ENCODE data around the gene PRKAR2B. TPM values are rescaled to one million over a fixed set of nuclear protein-coding genes. Genes with fewer than 3 reads are reported as not detected.

Gene PRKAR2B
- total RNA-seq, 2 experiments from 2014 or later = 69.0 to 210 TPM

DNA sequence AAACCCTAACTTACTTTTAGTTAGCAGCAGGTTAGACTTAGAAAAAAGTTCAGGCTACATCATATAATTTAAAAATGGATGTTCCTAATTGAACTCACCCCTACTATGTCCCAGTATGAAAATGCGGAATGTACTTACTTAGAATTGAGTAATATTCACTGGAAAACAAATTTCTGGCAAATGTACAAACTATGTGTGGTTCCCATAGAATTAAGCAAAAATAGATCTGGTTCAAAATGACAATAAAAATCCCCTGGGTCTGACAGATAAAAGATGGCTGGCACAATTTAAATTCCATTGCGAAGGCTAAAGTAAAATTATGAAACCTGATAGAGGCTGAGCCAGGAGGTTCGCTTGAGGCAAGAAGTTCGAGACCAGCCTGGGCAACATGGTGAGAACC is 42.4 kb upstream of the PRKAR2B start:
- Histone ChIP-seq H3K27ac (ENCODE audit: low read depth, low read length, poor library complexity, severe bottlenecking) (no peak overlapping the region), H3K4me2 (ENCODE audit: low read length) (no peak overlapping the region), H3K36me3 (ENCODE audit: insufficient read depth, low read length) (no peaks in the 10 kb centered on the region), H2AFZ (ENCODE audit: low read length) (no peak overlapping the region), H3K4me3 (ENCODE audit: low read depth, low read length, poor library complexity, severe bottlenecking) (no peak overlapping the region), H3K4me1 (ENCODE audit: insufficient read depth, low read length, poor library complexity, severe bottlenecking) (no peaks in the 10 kb centered on the region), H3K9me2 (ENCODE audit: insufficient read depth, low read length) (no peaks in the 10 kb centered on the region), H3K79me2 (ENCODE audit: insufficient read depth, low read depth, low read length) (no peaks in the 10 kb centered on the region), H3K9me3 (ENCODE audit: low read length) (no peaks in the 10 kb centered on the region), H4K20me1 (ENCODE audit: insufficient read depth, low read length) (no peaks in the 10 kb centered on the region)
- no peak for DNase-seq (ENCODE audit: low spot score)
- ChIA-PET CTCF (ENCODE audit: unreplicated experiment) (no interaction called here), POLR2A (interaction anchor here (1.1 kb wide), 1 partner anchor 16 kb away, joined by 3 read pairs; no protein-coding TSS in a partner anchor)
- BruUV-seq (replicated peaks) = no TSS peak
- intact Hi-C loops (cut with micrococcal nuclease; ENCODE audit: unreplicated experiment) = no loop called here
- TF ChIP-seq, protein P1, sequence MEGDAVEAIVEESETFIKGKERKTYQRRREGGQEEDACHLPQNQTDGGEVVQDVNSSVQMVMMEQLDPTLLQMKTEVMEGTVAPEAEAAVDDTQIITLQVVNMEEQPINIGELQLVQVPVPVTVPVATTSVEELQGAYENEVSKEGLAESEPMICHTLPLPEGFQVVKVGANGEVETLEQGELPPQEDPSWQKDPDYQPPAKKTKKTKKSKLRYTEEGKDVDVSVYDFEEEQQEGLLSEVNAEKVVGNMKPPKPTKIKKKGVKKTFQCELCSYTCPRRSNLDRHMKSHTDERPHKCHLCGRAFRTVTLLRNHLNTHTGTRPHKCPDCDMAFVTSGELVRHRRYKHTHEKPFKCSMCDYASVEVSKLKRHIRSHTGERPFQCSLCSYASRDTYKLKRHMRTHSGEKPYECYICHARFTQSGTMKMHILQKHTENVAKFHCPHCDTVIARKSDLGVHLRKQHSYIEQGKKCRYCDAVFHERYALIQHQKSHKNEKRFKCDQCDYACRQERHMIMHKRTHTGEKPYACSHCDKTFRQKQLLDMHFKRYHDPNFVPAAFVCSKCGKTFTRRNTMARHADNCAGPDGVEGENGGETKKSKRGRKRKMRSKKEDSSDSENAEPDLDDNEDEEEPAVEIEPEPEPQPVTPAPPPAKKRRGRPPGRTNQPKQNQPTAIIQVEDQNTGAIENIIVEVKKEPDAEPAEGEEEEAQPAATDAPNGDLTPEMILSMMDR (conservative IDR thresholded peaks at IDR 0.05; ENCODE audit: low read length) = no peak
- TF ChIP-seq EZH2phosphoT487 (IDR thresholded peaks at IDR 0.05; ENCODE audit: borderline replicate concordance, low read depth, low read length) = no peak

DNA sequence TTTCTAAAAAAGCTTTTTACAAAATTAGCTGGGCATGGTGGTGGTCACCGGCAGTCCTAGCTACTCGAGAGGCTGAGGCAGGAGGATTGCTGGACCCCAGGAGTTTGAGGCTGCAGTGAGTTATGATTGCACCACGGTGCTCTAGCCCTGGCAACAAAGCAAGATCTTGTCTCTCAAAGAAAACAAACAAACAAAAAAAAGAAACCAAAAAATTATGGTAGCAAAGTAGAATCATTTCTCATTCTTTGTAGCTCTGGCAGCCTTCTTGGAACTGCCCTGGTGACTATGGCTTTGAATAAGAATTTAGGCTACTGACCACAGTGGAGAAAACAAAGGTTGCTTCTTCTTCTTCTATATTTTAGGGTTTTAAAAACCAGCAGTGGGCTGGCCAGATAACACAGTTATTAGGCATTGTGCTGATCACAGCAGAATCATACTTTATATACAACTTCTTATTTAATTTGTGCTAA is 41.9 kb upstream of the PRKAR2B start:
- BruUV-seq (replicated peaks) = no TSS peak
- H3K4me1 ChIP-seq (ENCODE audit: insufficient read depth, low read length, poor library complexity, severe bottlenecking) = no peaks in the 10 kb centered on the region
- POLR2A ChIA-PET = interaction anchor here (0.6 to 1.1 kb wide), 2 partner anchors 17 to 431 kb away, joined by 3 read pairs; no protein-coding TSS in a partner anchor

More for the DNA sequence above, 41.9 kb upstream of the PRKAR2B start:
- Histone ChIP-seq H4K20me1 (ENCODE audit: insufficient read depth, low read length) (no peaks in the 10 kb centered on the region), H3K9me2 (ENCODE audit: insufficient read depth, low read length) (no peaks in the 10 kb centered on the region), H3K9me3 (ENCODE audit: low read length) (no peaks in the 10 kb centered on the region), H3K4me2 (ENCODE audit: low read length) (no peak overlapping the region), H3K4me3 (ENCODE audit: low read depth, low read length, poor library complexity, severe bottlenecking) (no peak overlapping the region), H2AFZ (ENCODE audit: low read length) (no peak overlapping the region), H3K27ac (ENCODE audit: low read depth, low read length, poor library complexity, severe bottlenecking) (no peak overlapping the region), H3K79me2 (ENCODE audit: insufficient read depth, low read depth, low read length) (no peaks in the 10 kb centered on the region), H3K36me3 (ENCODE audit: insufficient read depth, low read length) (no peaks in the 10 kb centered on the region)
- no peak for TF ChIP-seq EZH2phosphoT487 (IDR thresholded peaks at IDR 0.05; ENCODE audit: borderline replicate concordance, low read depth, low read length)
- TF ChIP-seq, protein P1 (conservative IDR thresholded peaks at IDR 0.05; ENCODE audit: low read length) = no peak
- CTCF ChIA-PET (ENCODE audit: unreplicated experiment) = no interaction called here
- intact Hi-C loops (cut with micrococcal nuclease; ENCODE audit: unreplicated experiment) = no loop called here
- DNase-seq (ENCODE audit: low spot score) = no peak
